Loucy (cell line): ENCODE data around the gene COX10.

Experiments used
- H2AFZ ChIP-seq: fragments of 200-600 bp; sonication (generic); 2 replicates; pipeline ENCODE4 v1.6.0; 2016; ENCODE audit warnings: antibody characterized with exemption, mild to moderate bottlenecking, low read length, moderate library complexity
- H3F3A ChIP-seq: fragments of 200-600 bp; 2 replicates; pipeline ENCODE4 v1.6.0; 2016; ENCODE audit warnings: antibody characterized with exemption, low read depth, mild to moderate bottlenecking
- H3K27me3 ChIP-seq: fragments of 200-600 bp; sonication (generic); 2 replicates; pipeline ENCODE4 v1.6.1; 2014; ENCODE audit warnings: low read length, mild to moderate bottlenecking; ENCODE audit not compliant: insufficient read depth, poor library complexity, severe bottlenecking
- H3K36me3 ChIP-seq: fragments of 200-600 bp; sonication (generic); 2 replicates; pipeline ENCODE4 v1.6.1; 2016; ENCODE audit warnings: low read length; ENCODE audit not compliant: insufficient read depth
- H3K4me1 ChIP-seq: fragments of 200-600 bp; sonication (generic); 2 replicates; pipeline ENCODE4 v1.5.1; 2014; ENCODE audit warnings: low read length, mild to moderate bottlenecking; ENCODE audit not compliant: insufficient read depth, poor library complexity, severe bottlenecking
- H3K4me2 ChIP-seq: fragments of 200-600 bp; sonication (generic); 2 replicates; pipeline ENCODE4 v1.6.0; 2014; ENCODE audit warnings: antibody characterized with exemption, low read length, low read depth, mild to moderate bottlenecking; ENCODE audit not compliant: poor library complexity, severe bottlenecking
- H3K4me3 ChIP-seq: fragments of 200-600 bp; sonication (generic); 2 replicates; pipeline ENCODE4 v1.5.1; 2014; ENCODE audit warnings: low read length, mild to moderate bottlenecking, mixed read lengths; ENCODE audit not compliant: poor library complexity, severe bottlenecking
- H3K79me2 ChIP-seq: fragments of 200-600 bp; sonication (generic); 2 replicates; pipeline ENCODE4 v1.6.1; 2014; ENCODE audit warnings: low read length; ENCODE audit not compliant: insufficient read depth
- H3K9ac ChIP-seq: fragments of 200-600 bp; sonication (generic); 2 replicates; pipeline ENCODE4 v1.6.0; 2014; ENCODE audit warnings: mild to moderate bottlenecking, low read depth, low read length, moderate library complexity; ENCODE audit not compliant: poor library complexity, severe bottlenecking
- H3K9me2 ChIP-seq: fragments of 200-600 bp; sonication (generic); replicated peaks from 2 replicates; pipeline ENCODE4 v1.6.1; 2016; ENCODE audit warnings: low read depth, low read length, mixed read lengths
- H3K9me3 ChIP-seq: fragments of 200-600 bp; sonication (generic); 2 replicates; pipeline ENCODE4 v1.6.1; 2014; ENCODE audit warnings: mild to moderate bottlenecking, antibody characterized with exemption, low read length, low read depth; ENCODE audit not compliant: insufficient read depth
- H4K20me1 ChIP-seq: fragments of 200-600 bp; sonication (generic); 2 replicates; pipeline ENCODE4 v1.6.0; 2014; ENCODE audit warnings: antibody characterized with exemption, low read length, mild to moderate bottlenecking; ENCODE audit not compliant: insufficient read depth, poor library complexity, severe bottlenecking
- EZH2phosphoT487 ChIP-seq: fragments of 200-600 bp; IDR thresholded peaks from 2 replicates; pipeline ENCODE4 v1.6.1; 2018; ENCODE audit warnings: antibody characterized with exemption, mild to moderate bottlenecking, moderate library complexity, borderline replicate concordance
- TF ChIP-seq, protein P1 (sequence below): fragments of 200-600 bp; sonication (generic); conservative IDR thresholded peaks from 2 replicates; pipeline ENCODE4 v1.5.1; 2014; ENCODE audit warnings: mild to moderate bottlenecking, antibody characterized with exemption, low read length

The COX10 gene

DNA sequence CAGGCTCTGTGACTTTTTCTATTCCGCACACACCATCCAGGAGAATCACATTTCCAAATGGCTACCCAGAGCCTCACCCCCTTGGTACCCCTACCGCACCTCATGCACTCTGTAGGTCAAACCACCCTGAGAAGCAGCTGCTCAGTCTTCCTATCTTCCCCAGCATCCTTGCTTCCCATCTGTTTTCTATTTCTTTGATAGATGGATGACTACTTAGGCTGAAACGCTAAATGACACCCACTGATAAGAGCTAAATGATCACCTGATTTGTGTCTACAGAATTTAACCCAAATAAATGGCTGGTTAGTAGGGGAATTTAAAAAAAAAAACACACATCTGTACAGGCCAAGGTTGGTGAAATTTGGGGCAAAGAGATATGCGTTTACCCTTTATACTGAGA lies 17.6 kb upstream of the COX10 start:
- Histone ChIP-seq H3K4me2 (no peak overlapping the region), H3F3A (no peaks in the 10 kb centered on the region), H3K4me1 (no peaks in the 10 kb centered on the region), H3K9me3 (no peaks in the 10 kb centered on the region), H4K20me1 (no peaks in the 10 kb centered on the region), H3K9me2 (no peaks in the 10 kb centered on the region), H2AFZ (no peak overlapping the region), H3K79me2 (no peaks in the 10 kb centered on the region), H3K4me3 (no peak overlapping the region), H3K36me3 (no peaks in the 10 kb centered on the region), H3K9ac (no peak overlapping the region), H3K27me3 (no peaks in the 10 kb centered on the region)
- no peak for TF ChIP-seq EZH2phosphoT487
- TF ChIP-seq, protein P1, sequence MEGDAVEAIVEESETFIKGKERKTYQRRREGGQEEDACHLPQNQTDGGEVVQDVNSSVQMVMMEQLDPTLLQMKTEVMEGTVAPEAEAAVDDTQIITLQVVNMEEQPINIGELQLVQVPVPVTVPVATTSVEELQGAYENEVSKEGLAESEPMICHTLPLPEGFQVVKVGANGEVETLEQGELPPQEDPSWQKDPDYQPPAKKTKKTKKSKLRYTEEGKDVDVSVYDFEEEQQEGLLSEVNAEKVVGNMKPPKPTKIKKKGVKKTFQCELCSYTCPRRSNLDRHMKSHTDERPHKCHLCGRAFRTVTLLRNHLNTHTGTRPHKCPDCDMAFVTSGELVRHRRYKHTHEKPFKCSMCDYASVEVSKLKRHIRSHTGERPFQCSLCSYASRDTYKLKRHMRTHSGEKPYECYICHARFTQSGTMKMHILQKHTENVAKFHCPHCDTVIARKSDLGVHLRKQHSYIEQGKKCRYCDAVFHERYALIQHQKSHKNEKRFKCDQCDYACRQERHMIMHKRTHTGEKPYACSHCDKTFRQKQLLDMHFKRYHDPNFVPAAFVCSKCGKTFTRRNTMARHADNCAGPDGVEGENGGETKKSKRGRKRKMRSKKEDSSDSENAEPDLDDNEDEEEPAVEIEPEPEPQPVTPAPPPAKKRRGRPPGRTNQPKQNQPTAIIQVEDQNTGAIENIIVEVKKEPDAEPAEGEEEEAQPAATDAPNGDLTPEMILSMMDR = no peak

GRCh38 chr17:14052886-14053615 lies 16.3 kb upstream of the COX10 start:
- no peak for TF ChIP-seq EZH2phosphoT487
- TF ChIP-seq, protein P1 = no peak
- Histone ChIP-seq H3K4me2 (no peak overlapping the region), H3K4me3 (no peak overlapping the region)

GRCh38 chr17:14057591-14057990 lies 11.7 kb upstream of the COX10 start:
- Histone ChIP-seq H3F3A (no peaks in the 10 kb centered on the region), H3K27me3 (no peaks in the 10 kb centered on the region), H3K9ac (no peak overlapping the region), H3K9me3 (no peaks in the 10 kb centered on the region), H2AFZ (no peak overlapping the region), H3K4me1 (no peaks in the 10 kb centered on the region), H3K4me3 (no peak overlapping the region), H3K79me2 (no peaks in the 10 kb centered on the region), H3K4me2 (no peak overlapping the region), H4K20me1 (no peaks in the 10 kb centered on the region), H3K9me2 (no peaks in the 10 kb centered on the region), H3K36me3 (no peaks in the 10 kb centered on the region)
- TF ChIP-seq, protein P1 = no peak
- TF ChIP-seq EZH2phosphoT487 = no peak

More at GRCh38 chr17:14052886-14053615, 16.3 kb upstream of the COX10 start:
- no peak overlapping the region for H2AFZ ChIP-seq
- no peaks in the 10 kb centered on the region for H3K9me2 ChIP-seq
- H3K4me1 ChIP-seq = no peaks in the 10 kb centered on the region
- no peaks in the 10 kb centered on the region for H3K36me3 ChIP-seq
- no peaks in the 10 kb centered on the region for H3K9me3 ChIP-seq
- no peaks in the 10 kb centered on the region for H3K79me2 ChIP-seq
- H3K27me3 ChIP-seq = no peaks in the 10 kb centered on the region
- H3K9ac ChIP-seq = no peak overlapping the region
- H3F3A ChIP-seq = no peaks in the 10 kb centered on the region
- H4K20me1 ChIP-seq = no peaks in the 10 kb centered on the region
